Measurements from ENCODE around the gene RPIA.
A peak's percentile ranks its signal among the peaks of the same experiment; 100 is the strongest.

RPIA gene

DNA sequence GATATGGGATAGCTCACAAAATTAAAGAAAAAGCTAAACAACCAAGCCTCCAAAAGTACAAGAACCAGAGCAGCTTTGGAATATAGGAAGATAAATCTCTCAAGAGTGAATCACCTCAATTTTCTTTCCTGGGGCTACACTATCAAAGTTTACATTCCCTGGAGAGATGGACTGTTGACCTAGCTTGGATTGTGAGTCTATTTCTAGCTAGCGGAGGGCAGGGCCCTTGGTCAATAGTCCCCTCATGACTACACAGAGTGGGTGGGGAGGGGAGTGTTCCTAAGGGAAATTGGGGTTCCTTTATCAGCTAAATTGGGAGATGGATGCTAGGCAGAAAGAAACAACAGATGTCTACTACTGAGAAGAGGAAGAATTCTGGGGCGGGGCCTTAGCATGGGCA, 34.3 kb upstream of the RPIA start:
- H3K27ac Mint-ChIP-seq = no peak overlapping the region
- peaks cover 6% of the 10 kb centered on the region for H3K4me1 Mint-ChIP-seq
- H3K4me3 Mint-ChIP-seq = no peak overlapping the region
- no peaks in the 10 kb centered on the region for H3K9me3 Mint-ChIP-seq
- TF ChIP-seq, protein P1, sequence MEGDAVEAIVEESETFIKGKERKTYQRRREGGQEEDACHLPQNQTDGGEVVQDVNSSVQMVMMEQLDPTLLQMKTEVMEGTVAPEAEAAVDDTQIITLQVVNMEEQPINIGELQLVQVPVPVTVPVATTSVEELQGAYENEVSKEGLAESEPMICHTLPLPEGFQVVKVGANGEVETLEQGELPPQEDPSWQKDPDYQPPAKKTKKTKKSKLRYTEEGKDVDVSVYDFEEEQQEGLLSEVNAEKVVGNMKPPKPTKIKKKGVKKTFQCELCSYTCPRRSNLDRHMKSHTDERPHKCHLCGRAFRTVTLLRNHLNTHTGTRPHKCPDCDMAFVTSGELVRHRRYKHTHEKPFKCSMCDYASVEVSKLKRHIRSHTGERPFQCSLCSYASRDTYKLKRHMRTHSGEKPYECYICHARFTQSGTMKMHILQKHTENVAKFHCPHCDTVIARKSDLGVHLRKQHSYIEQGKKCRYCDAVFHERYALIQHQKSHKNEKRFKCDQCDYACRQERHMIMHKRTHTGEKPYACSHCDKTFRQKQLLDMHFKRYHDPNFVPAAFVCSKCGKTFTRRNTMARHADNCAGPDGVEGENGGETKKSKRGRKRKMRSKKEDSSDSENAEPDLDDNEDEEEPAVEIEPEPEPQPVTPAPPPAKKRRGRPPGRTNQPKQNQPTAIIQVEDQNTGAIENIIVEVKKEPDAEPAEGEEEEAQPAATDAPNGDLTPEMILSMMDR (IDR thresholded peaks at IDR 0.05; ENCODE audit: unreplicated experiment in 3 of 3) = no peak
- no peaks in the 10 kb centered on the region for H3K36me3 Mint-ChIP-seq (ENCODE audit: low read depth)
- no peaks in the 10 kb centered on the region for H3K27me3 Mint-ChIP-seq (ENCODE audit: low read depth)

DNA sequence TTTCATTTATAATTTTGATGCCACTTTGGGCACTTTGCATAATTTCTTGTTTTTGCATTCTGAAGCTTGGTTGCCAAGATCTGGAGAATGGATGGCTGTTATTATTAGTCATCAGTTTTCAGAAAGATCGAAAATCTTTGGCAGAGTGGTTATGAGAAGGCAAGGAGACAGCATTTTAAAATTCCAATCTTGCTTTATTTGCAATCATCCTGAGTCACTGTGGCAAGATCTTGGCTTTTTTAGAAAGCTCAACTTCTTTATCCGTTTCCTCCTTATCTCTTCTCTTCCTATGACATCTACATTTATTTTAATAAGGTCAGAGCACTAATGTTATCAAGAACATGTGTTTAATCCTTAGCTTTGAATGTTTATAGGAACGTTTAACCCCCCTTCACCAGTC, 33.1 kb upstream of the RPIA start:
- Mint-ChIP-seq H3K9me3 (no peaks in the 10 kb centered on the region), H3K36me3 (ENCODE audit: low read depth) (no peaks in the 10 kb centered on the region), H3K27ac (no peak overlapping the region), H3K27me3 (ENCODE audit: low read depth) (no peaks in the 10 kb centered on the region), H3K4me3 (no peak overlapping the region), H3K4me1 (peaks cover 6% of the 10 kb centered on the region)
- TF ChIP-seq, protein P1 (IDR thresholded peaks at IDR 0.05; ENCODE audit: unreplicated experiment in 3 of 3) = no peak

DNA sequence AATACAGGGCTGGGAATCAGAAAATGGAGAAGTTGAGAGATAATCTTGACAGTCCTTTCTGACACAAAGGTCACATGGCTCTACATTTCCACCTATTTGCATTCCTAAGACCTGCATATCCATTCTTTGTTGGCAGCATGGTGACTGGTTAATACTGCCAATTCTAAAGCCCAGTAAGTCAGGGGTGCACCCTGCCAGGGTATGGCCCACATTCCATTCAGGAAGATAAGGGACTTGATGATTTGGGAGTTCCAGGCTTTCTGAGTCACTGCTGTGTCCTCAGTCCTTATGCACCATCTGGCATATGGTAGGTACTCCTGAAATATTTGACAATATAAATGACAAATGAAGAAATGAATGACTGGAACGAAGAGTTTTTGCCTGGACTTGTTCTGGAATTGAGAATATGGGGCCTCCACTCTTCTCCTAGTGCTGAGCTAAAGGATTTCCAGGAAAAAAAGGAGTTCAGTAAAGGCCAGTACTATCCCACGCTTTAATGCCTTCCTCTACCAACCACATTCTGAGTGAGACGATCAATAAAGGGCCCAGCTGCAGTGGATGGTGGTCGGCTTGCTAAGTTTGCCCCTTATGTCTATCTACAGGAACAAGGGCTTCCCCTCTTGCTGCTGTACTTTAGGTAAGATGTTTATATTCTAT, 32.5 kb upstream of the RPIA start:
- H3K9me3 Mint-ChIP-seq = no peaks in the 10 kb centered on the region
- H3K36me3 Mint-ChIP-seq (ENCODE audit: low read depth) = no peaks in the 10 kb centered on the region
- H3K4me1 Mint-ChIP-seq = peaks cover 6% of the 10 kb centered on the region
- H3K27ac Mint-ChIP-seq = peak overlapping the region; percentile 12 to 64 (median 44)
- H3K4me3 Mint-ChIP-seq = no peak overlapping the region
- no peaks in the 10 kb centered on the region for H3K27me3 Mint-ChIP-seq (ENCODE audit: low read depth)
- TF ChIP-seq, protein P1 (IDR thresholded peaks at IDR 0.05; ENCODE audit: unreplicated experiment in 3 of 3) = no peak

DNA sequence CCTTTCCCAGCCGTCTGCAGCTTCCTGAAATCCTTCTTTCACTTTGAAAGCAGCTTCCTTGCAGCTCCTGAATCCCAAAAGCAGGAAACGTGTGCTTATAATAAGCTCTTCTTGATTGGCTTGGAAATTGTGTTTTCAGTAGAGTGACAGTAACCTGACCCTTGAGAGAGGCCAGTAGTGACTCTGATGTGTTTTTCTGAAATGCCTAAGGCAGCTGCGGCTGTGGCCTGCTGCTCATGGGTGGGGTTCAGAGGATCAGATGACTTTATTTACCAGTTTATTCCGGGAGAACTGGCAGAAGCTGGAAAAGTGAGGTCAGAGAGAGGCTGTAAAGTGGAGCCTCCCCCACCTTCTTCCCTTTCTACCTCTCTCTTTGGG, 31.9 kb upstream of the RPIA start:
- TF ChIP-seq, protein P1 (IDR thresholded peaks at IDR 0.05; ENCODE audit: unreplicated experiment in 3 of 3) = no peak
- no peak overlapping the region for H3K4me3 Mint-ChIP-seq
- H3K4me1 Mint-ChIP-seq = peaks cover 6% of the 10 kb centered on the region
- no peaks in the 10 kb centered on the region for H3K36me3 Mint-ChIP-seq (ENCODE audit: low read depth)
- peak overlapping the region; percentile 12 to 64 (median 44) for H3K27ac Mint-ChIP-seq
- H3K9me3 Mint-ChIP-seq = no peaks in the 10 kb centered on the region
- H3K27me3 Mint-ChIP-seq (ENCODE audit: low read depth) = no peaks in the 10 kb centered on the region

DNA sequence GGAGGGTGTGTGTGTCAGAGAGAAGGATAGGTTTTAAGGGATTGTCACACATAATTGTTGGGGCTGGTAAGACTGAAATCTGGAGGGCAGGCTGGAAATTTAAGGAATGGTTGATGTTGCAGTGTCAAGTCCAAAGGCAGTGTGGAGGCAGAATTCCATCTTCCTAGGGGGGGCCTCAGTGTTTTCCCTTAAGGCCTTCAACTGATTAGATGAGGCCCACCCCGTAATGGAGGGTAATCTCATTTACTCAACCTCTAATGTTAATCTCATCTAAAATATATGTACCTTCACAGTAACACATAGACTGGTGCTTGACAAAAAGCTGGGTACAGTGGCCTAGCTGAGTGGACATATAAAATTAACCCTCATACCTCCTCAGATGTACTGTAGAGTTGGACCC, 30.9 kb upstream of the RPIA start:
- H3K36me3 Mint-ChIP-seq (ENCODE audit: low read depth) = no peaks in the 10 kb centered on the region
- H3K4me3 Mint-ChIP-seq = no peak overlapping the region
- TF ChIP-seq, protein P1 (IDR thresholded peaks at IDR 0.05; ENCODE audit: unreplicated experiment in 3 of 3) = no peak

DNA sequence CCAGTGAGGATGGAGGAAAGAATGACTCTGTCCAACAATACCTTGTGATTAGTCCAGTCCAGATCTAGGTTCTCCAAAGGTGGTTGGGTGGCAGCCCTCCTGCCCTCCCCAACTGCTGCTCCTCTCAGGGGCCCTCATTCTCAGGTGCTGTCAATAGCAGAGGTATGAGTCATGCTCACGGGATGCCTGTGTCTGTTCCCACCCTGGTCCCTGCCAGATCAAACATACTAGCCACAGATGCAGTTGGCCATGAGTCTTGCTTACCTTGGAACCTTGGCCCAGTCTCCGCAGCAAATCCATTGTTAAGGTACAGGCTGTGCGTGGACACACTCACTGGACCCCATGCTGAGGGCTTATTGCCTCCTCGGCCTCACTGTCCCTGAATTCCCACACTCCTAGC, 24.9 kb upstream of the RPIA start:
- Mint-ChIP-seq H3K4me3 (no peak overlapping the region), H3K27me3 (ENCODE audit: low read depth) (no peaks in the 10 kb centered on the region), H3K27ac (no peak overlapping the region), H3K36me3 (ENCODE audit: low read depth) (no peaks in the 10 kb centered on the region), H3K9me3 (no peaks in the 10 kb centered on the region), H3K4me1 (no peaks in the 10 kb centered on the region)
- TF ChIP-seq, protein P1 (IDR thresholded peaks at IDR 0.05; ENCODE audit: unreplicated experiment in 3 of 3) = no peak

More for the DNA sequence above, 30.9 kb upstream of the RPIA start:
- H3K27ac Mint-ChIP-seq = no peak overlapping the region
- H3K9me3 Mint-ChIP-seq = no peaks in the 10 kb centered on the region
- no peaks in the 10 kb centered on the region for H3K27me3 Mint-ChIP-seq (ENCODE audit: low read depth)
- peaks cover 6% of the 10 kb centered on the region for H3K4me1 Mint-ChIP-seq
